HepG2 (cell line): Measurements from ENCODE around the gene ADGRB2. TPM values are rescaled to one million over a fixed set of nuclear protein-coding genes. Genes with fewer than 3 reads are reported as not detected.

Source experiments
- ATAC-seq: fragments of 200-7000 bp; cut with Tn5 transposase; 3 replicates; pipeline ENCODE4 v1.9.1; 2020; ENCODE audit warnings: mild to moderate bottlenecking, moderate library complexity
- BruUV-seq: library from RNA; stranded (reverse); fragments of 400-500 nt; replicated peaks from 2 replicates; lab custom pipeline; 2021; lab: Mats Ljungman, UMichigan
- CTCF ChIA-PET: fragments of 300-600 bp; formaldehyde crosslinking; extraction: SDS; loops from one replicate; lab custom pipeline; 2021; ENCODE audit warnings: low total read pairs, inconsistent platforms, low intra/inter-chr PET ratio; lab: Yijun Ruan, JAX
- POLR2A ChIA-PET: fragments of 350-600 bp; sonication (Branson Sonifier 250); formaldehyde crosslinking; loops from one replicate; lab custom pipeline; 2020; ENCODE audit warnings: antibody characterized with exemption, inconsistent platforms; lab: Yijun Ruan, JAX
- DNase-seq: peaks from one replicate; pipeline ENCODE4 v3.0.0-alpha.2; 2015; ENCODE audit warnings: low spot score
- FAIRE-seq: peaks from 3 replicates; lab custom pipeline; 2011; peaks lifted over from hg19 to GRCh38; lab: Jason Lieb, UNC
- H2AFZ ChIP-seq: one replicate; pipeline ENCODE4 v1.6.1; 2011; ENCODE audit warnings: low read length, inconsistent platforms
- H3K27ac ChIP-seq: fragments of 300-600 bp; 3 replicates; pipeline ENCODE4 v1.8.0; 2011; ENCODE audit warnings: mixed run types, mild to moderate bottlenecking, mixed read lengths, low read length, inconsistent platforms; ENCODE audit not compliant: insufficient read depth; ENCODE audit errors: extremely low read length
- H3K27me3 ChIP-seq, 2 experiments: fragments of 200-600 bp in 1 of 2; 2 replicates in 1 of 2; 3 replicates in 1 of 2; pipeline versions ENCODE4 v1.6.0 to v1.8.0; 2011; ENCODE audit warnings: low read length in 2 of 2, mild to moderate bottlenecking in 2 of 2, moderate library complexity in 2 of 2, inconsistent platforms in 1 of 2; ENCODE audit not compliant: insufficient read depth in 2 of 2, control insufficient read depth in 1 of 2
- H3K36me3 ChIP-seq, 2 experiments: fragments of 200-600 bp in 1 of 2; replicated peaks in 1 of 2; 2 replicates in 1 of 2; 3 replicates in 1 of 2; pipeline versions ENCODE4 v1.5.1 to v1.8.0; 2011; ENCODE audit warnings: low read length in 2 of 2, inconsistent platforms in 1 of 2; ENCODE audit not compliant: insufficient read depth in 2 of 2, control insufficient read depth in 1 of 2
- H3K4me1 ChIP-seq: 2 replicates; pipeline ENCODE4 v1.5.1; 2012; ENCODE audit warnings: low read length, inconsistent platforms; ENCODE audit not compliant: insufficient read depth
- H3K4me2 ChIP-seq: 2 replicates; pipeline ENCODE4 v1.6.0; 2011; ENCODE audit warnings: low read depth, low read length, inconsistent platforms
- H3K4me3 ChIP-seq, 3 experiments: fragments of 200-600 bp in 1 of 3; sonication (generic), shearing (Covaris generic) in 1 of 3; replicated peaks in 1 of 3; 2 replicates each; pipeline ENCODE4 v1.5.1; 2011 to 2016; ENCODE audit warnings: low read length in 3 of 3, inconsistent platforms in 2 of 3, low read depth in 2 of 3, mild to moderate bottlenecking in 2 of 3, control low read depth in 1 of 3, mixed read lengths in 1 of 3; ENCODE audit not compliant: insufficient read depth in 1 of 3
- H3K79me2 ChIP-seq: one replicate; pipeline ENCODE4 v1.6.1; 2011; ENCODE audit warnings: low read length, inconsistent platforms; ENCODE audit not compliant: insufficient read depth
- H3K9ac ChIP-seq: 2 replicates; pipeline ENCODE4 v1.6.0; 2011; ENCODE audit warnings: mild to moderate bottlenecking, low read depth, low read length, inconsistent platforms; ENCODE audit not compliant: insufficient read depth
- H3K9me3 ChIP-seq: 2 replicates; pipeline ENCODE4 v1.5.1; 2012; ENCODE audit warnings: mild to moderate bottlenecking, low read length
- H4K20me1 ChIP-seq: 2 replicates; pipeline ENCODE4 v1.6.0; 2011; ENCODE audit warnings: inconsistent platforms, mild to moderate bottlenecking, low read length, moderate library complexity; ENCODE audit not compliant: insufficient read depth
- AGO1 ChIP-seq: fragments of 200-400 bp; formaldehyde crosslinking; IDR thresholded peaks from 2 replicates; pipeline ENCODE4 v1.6.1; 2017; ENCODE audit warnings: mild to moderate bottlenecking, low read depth, low read length, moderate library complexity; ENCODE audit not compliant: poor library complexity, severe bottlenecking
- HNF4G ChIP-seq, 2 experiments: sonication (generic) in 1 of 2; formaldehyde crosslinking in 1 of 2; IDR thresholded peaks; 2 replicates each; pipeline versions ENCODE4 v1.4.0 to v1.6.1; 2011 to 2020; ENCODE audit warnings: borderline replicate concordance in 2 of 2, low read depth in 2 of 2, mild to moderate bottlenecking in 2 of 2, low read length in 1 of 2, missing genetic modification reagents in 1 of 2, moderate library complexity in 1 of 2
- SRSF1 ChIP-seq: fragments of 200-400 bp; formaldehyde crosslinking; optimal IDR thresholded peaks from 2 replicates; pipeline ENCODE3; 2017; ENCODE audit warnings: mild to moderate bottlenecking, low read depth, low read length, moderate library complexity
- TCF7L2 ChIP-seq: IDR thresholded peaks from 2 replicates; pipeline ENCODE4 v1.6.1; 2011; ENCODE audit warnings: mild to moderate bottlenecking, low read depth, low read length, moderate library complexity
- ZFAT ChIP-seq: sonication (generic); formaldehyde crosslinking; conservative IDR thresholded peaks from 2 replicates; pipeline ENCODE4 v1.8.1; 2023; ENCODE audit warnings: missing genetic modification reagents, inconsistent platforms
- ZNF484 ChIP-seq: sonication (generic); formaldehyde crosslinking; IDR thresholded peaks from 2 replicates; pipeline ENCODE4 v1.5.1; 2020; ENCODE audit warnings: mild to moderate bottlenecking, low read depth, missing genetic modification reagents, borderline replicate concordance
- ZSCAN29 ChIP-seq: sonication (generic); formaldehyde crosslinking; conservative IDR thresholded peaks from 2 replicates; pipeline ENCODE4 v1.4.0; 2020; ENCODE audit warnings: mild to moderate bottlenecking, missing genetic modification reagents
- WGBS: methylation state at CpG from one replicate; pipeline ENCODE4 v1.1.6; 2017; ENCODE audit warnings: low lambda C conversion rate; 5-methylcytosine and 5-hydroxymethylcytosine counted together
- in situ Hi-C: cut with HindIII; loops from 2 replicates; pipeline ENCODE4 v1.10.0; 2017; ENCODE audit warnings: low pct_unique_long_range_greater_than_20kb; ENCODE audit not compliant: extremely low pct_ligation_motif_present
- intact Hi-C: fragments of 100-400 bp; cut with micrococcal nuclease; formaldehyde crosslinking; loops from one replicate; pipeline ENCODE4 v1.10.0; 2022; ENCODE audit not compliant: unreplicated experiment
- polyA plus RNA-seq, 8 experiments: library from polyadenylated mRNA; depleted of rRNA in 3 of 8; stranded (reverse) in 7 of 8; unstranded in 1 of 8; fragments of >200 nt; fragmentation: Illumina TruSeq in 4 of 8; extraction: Trizol in 4 of 8; gene quantifications; 2 replicates each; pipeline versions ENCODE4 v1.2.1 to v1.2.3, GENCODE V29; 2011 to 2016; ENCODE audit warnings: low read depth in 4 of 8, missing spikeins in 1 of 8, mixed read lengths in 1 of 8; ENCODE audit not compliant: insufficient read depth in 1 of 8
- total RNA-seq, 5 experiments: library from RNA; depleted of rRNA; stranded (reverse); fragments of >200 nt; fragmentation: Illumina TruSeq; extraction: Trizol; gene quantifications; 2 replicates each; pipeline ENCODE4 v1.2.3, GENCODE V29; 2016; ENCODE audit warnings: low read depth in 1 of 5
- TF ChIP-seq, protein P1 (sequence below): sonication (generic); formaldehyde crosslinking; IDR thresholded peaks from 2 replicates; pipeline ENCODE4 v1.4.0; 2020; ENCODE audit warnings: mild to moderate bottlenecking, missing genetic modification reagents
- TF ChIP-seq, protein P2 (sequence below): sonication (generic); formaldehyde crosslinking; IDR thresholded peaks from 2 replicates; pipeline ENCODE4 v1.5.0; 2020; ENCODE audit warnings: missing genetic modification reagents
- TF ChIP-seq, protein P3 (sequence below): sonication (generic); formaldehyde crosslinking; IDR thresholded peaks from 2 replicates; pipeline ENCODE4 v1.4.0; 2020; ENCODE audit warnings: missing genetic modification reagents, low read depth, mild to moderate bottlenecking, borderline replicate concordance

The ADGRB2 gene
- total and polyA plus RNA-seq, 2 of the 13 experiments (the other 11 are each of a cell fraction or from before 2014, with no cell fraction given): 0.03 to 0.09 TPM

DNA sequence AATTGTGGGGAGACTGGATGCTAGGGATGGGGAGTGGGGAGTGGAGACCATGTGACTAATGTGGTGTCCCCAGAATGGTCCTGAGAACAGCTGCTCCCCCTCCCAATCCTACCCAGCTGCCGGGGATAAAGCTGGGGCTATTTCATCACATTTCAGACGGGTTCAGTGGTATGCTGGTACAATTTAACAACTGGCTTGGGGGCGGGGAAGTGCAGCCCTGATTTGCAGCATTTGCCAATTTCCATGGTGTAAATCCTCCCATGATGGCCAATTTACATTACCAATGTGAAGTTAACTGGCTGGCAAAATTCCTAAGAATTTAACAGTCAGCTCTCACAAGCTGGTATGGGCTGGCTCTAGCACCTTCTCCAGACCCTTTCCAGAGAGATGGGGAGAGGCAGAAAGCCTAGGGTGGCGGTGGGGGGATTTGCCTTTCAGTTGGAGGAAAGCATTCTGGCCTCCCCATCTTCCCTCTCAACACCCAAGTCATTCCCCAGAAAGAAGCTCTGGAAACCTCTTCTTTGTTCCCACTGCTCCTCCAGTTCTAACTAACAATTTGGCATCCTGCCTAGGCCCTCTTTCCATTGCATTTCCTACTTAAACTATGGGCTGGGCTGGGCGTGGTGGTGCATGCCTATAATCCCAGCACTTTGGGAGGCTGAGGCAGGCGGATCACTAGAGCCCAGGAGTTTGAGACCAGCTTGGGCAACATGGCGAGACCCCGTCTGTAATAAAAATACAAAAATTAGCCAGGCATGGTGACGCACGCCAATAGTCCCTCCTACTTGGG, 11.3 kb upstream of the ADGRB2 start:
- in situ Hi-C loops: no loop called here
- ATAC-seq (no peak), FAIRE-seq (no peak), DNase-seq (no peak)
- no peak overlapping the region for H3K9ac ChIP-seq
- H2AFZ ChIP-seq: no peak overlapping the region
- no peaks in the 10 kb centered on the region for H3K79me2 ChIP-seq
- POLR2A ChIA-PET: no interaction called here
- CTCF ChIA-PET: no interaction called here
- no TSS peak for BruUV-seq
- no peak for TF ChIP-seq AGO1
- TF ChIP-seq, protein P1, sequence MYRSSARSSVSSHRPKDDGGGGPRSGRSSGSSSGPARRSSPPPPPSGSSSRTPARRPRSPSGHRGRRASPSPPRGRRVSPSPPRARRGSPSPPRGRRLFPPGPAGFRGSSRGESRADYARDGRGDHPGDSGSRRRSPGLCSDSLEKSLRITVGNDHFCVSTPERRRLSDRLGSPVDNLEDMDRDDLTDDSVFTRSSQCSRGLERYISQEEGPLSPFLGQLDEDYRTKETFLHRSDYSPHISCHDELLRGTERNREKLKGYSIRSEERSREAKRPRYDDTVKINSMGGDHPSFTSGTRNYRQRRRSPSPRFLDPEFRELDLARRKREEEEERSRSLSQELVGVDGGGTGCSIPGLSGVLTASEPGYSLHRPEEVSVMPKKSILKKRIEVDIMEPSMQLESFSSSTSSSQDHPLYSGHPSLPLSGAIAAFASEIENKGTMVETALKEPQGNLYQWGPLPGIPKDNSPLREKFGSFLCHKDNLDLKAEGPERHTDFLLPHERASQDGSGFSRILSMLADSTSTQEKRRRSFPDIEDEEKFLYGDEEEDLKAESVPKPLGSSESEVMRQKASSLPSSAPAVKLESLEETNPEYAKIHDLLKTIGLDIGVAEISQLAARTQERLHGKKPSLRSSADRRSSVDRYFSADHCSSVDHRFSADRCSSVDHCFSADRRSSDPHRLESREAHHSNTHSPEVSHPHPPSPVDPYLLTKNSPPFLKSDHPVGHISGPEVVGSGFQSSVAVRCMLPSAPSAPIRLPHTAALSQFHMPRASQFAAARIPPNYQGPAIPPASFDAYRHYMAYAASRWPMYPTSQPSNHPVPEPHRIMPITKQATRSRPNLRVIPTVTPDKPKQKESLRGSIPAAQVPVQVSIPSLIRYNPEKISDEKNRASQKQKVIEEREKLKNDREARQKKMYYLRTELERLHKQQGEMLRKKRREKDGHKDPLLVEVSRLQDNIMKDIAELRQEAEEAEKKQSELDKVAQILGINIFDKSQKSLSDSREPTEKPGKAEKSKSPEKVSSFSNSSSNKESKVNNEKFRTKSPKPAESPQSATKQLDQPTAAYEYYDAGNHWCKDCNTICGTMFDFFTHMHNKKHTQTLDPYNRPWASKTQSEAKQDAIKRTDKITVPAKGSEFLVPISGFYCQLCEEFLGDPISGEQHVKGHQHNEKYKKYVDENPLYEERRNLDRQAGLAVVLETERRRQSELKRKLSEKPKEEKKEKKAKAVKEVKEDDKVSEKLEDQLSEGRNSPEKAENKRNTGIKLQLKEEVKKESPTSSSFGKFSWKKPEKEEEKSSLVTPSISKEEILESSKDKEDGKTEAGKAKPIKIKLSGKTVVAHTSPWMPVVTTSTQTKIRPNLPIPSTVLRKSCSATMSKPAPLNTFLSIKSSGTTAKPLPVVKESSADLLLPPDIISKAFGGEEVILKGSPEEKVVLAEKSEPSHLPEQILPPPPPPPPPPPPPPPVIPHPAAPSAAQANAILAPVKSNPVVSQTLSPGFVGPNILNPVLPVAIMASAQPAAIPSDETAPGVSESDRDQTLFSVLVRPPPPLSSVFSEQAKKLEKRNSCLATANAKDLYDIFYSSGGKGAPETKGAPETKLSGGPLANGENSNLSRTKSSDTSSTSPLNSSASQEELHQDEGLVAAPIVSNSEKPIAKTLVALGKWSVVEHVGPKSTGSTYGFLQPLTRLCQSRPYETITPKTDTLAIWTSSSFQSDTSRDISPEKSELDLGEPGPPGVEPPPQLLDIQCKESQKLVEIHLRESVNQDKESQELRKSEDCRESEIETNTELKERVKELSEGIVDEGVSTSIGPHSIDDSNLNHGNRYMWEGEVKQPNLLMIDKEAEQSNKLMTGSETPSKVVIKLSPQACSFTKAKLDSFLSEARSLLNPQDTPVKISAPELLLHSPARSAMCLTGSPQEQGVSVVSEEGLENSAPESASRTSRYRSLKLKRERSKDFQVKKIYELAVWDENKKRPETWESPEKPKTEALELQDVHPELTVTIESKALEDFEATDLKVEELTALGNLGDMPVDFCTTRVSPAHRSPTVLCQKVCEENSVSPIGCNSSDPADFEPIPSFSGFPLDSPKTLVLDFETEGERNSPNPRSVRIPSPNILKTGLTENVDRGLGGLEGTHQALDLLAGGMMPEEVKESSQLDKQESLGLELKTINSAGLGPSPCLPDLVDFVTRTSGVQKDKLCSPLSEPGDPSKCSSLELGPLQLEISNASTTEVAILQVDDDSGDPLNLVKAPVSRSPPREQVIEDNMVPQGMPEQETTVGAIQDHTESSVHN (CRISPR knock-in tag): no peak
- TF ChIP-seq HNF4G (IDR thresholded peaks at IDR 0.05; ENCODE audit: borderline replicate concordance, low read depth, low read length): no peak
- TF ChIP-seq HNF4G (CRISPR knock-in tag; IDR thresholded peaks at IDR 0.05; ENCODE audit: borderline replicate concordance, low read depth): no peak
- no peak for TF ChIP-seq TCF7L2
- no peak for TF ChIP-seq ZNF484
- TF ChIP-seq ZFAT (CRISPR knock-in tag): no peak
- TF ChIP-seq, protein P2, sequence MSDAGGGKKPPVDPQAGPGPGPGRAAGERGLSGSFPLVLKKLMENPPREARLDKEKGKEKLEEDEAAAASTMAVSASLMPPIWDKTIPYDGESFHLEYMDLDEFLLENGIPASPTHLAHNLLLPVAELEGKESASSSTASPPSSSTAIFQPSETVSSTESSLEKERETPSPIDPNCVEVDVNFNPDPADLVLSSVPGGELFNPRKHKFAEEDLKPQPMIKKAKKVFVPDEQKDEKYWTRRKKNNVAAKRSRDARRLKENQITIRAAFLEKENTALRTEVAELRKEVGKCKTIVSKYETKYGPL (CRISPR knock-in tag): no peak
- TF ChIP-seq SRSF1: no peak
- TF ChIP-seq, protein P3, sequence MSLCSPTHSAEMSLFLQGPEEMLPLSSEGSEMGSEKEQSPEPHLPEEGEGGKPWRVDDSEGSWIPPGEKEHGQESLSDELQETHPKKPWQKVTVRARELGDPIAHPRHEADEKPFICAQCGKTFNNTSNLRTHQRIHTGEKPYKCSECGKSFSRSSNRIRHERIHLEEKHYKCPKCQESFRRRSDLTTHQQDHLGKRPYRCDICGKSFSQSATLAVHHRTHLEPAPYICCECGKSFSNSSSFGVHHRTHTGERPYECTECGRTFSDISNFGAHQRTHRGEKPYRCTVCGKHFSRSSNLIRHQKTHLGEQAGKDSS (CRISPR knock-in tag): no peak
- TF ChIP-seq ZSCAN29 (CRISPR knock-in tag): no peak
- H4K20me1 ChIP-seq: no peaks in the 10 kb centered on the region
- H3K4me3 ChIP-seq: no peak overlapping the region
- no peak overlapping the region for H3K4me2 ChIP-seq
- no peaks in the 10 kb centered on the region for H3K36me3 ChIP-seq
- WGBS: 8% methylated on average over 10 of the region's 10 CpGs
- no peak overlapping the region for H3K27ac ChIP-seq
- intact Hi-C loops: no loop called here
- no peaks in the 10 kb centered on the region for H3K4me1 ChIP-seq
- H3K9me3 ChIP-seq: no peaks in the 10 kb centered on the region
- peaks cover 7 to 57% of the 10 kb centered on the region in 2 experiments; a peak in 4 of 5 replicates for H3K27me3 ChIP-seq
